ENCODE data around the gene TRPC6. TPM values are rescaled to one million over a fixed set of nuclear protein-coding genes. Genes with fewer than 3 reads are reported as not detected.

Gene TRPC6
- total RNA-seq = not detected

- H3K4me3 Mint-ChIP-seq = no peak within 1 kb of the TSS
- H3K9me3 Mint-ChIP-seq = peaks cover 2% of the 10 kb centered on the region
Measured at GRCh38 chr11:101583251-101584128, at the start of gene TRPC6. TSS of gene TRPC6 (minus strand) at chr11:101584007. CDS start at chr11:101583503, 504 bp downstream.

GRCh38 chr11:101620026-101620425 lies 36.2 kb upstream of the TRPC6 start:
- H3K4me3 Mint-ChIP-seq = no peak overlapping the region
- ChIA-PET POLR2A (no interaction called here), CTCF (no interaction called here)
- H3K27me3 Mint-ChIP-seq = no peaks in the 10 kb centered on the region
- H3K9me3 Mint-ChIP-seq = no peaks in the 10 kb centered on the region
- no peaks in the 10 kb centered on the region for H3K4me1 Mint-ChIP-seq
- no peaks in the 10 kb centered on the region for H3K36me3 Mint-ChIP-seq (ENCODE audit: low read depth)
- no peak overlapping the region for H3K27ac Mint-ChIP-seq
- DNase-seq = no peak

More at GRCh38 chr11:101583251-101584128, at the start of gene TRPC6:
- Mint-ChIP-seq H3K36me3 (ENCODE audit: low read depth) (no peaks in the 10 kb centered on the region), H3K27ac (no peak within 1 kb of the TSS), H3K4me1 (no peaks in the 10 kb centered on the region), H3K27me3 (peaks cover 20% of the 10 kb centered on the region)
- ChIA-PET POLR2A (no interaction called here), CTCF (no interaction called here)
- DNase-seq = no peak

- DNase-seq = no peak
- no peaks in the 10 kb centered on the region for H3K4me1 Mint-ChIP-seq
- no peak overlapping the region for H3K4me3 Mint-ChIP-seq
- H3K36me3 Mint-ChIP-seq (ENCODE audit: low read depth) = no peaks in the 10 kb centered on the region
- no peaks in the 10 kb centered on the region for H3K9me3 Mint-ChIP-seq
- H3K27me3 Mint-ChIP-seq = no peaks in the 10 kb centered on the region
- H3K27ac Mint-ChIP-seq = no peak overlapping the region
- CTCF ChIA-PET = interaction anchor here (1.0 kb wide), 1 partner anchor 9 kb away, joined by 3 read pairs; no protein-coding TSS in a partner anchor
- POLR2A ChIA-PET = no interaction called here
Measured at GRCh38 chr11:101618709-101619108, 34.9 kb upstream of the TRPC6 start.

GRCh38 chr11:101617735-101618332 lies 34.0 kb upstream of the TRPC6 start:
- Mint-ChIP-seq H3K4me3 (no peak overlapping the region), H3K4me1 (no peaks in the 10 kb centered on the region), H3K27me3 (no peaks in the 10 kb centered on the region), H3K36me3 (ENCODE audit: low read depth) (no peaks in the 10 kb centered on the region), H3K27ac (no peak overlapping the region), H3K9me3 (no peaks in the 10 kb centered on the region)
- ChIA-PET CTCF (no interaction called here), POLR2A (no interaction called here)
- DNase-seq = no peak

- CTCF ChIA-PET = no interaction called here
Measured at GRCh38 chr11:101612481-101612880, 28.7 kb upstream of the TRPC6 start.

GRCh38 chr11:101600924-101601323 lies 17.1 kb upstream of the TRPC6 start:
- POLR2A ChIA-PET = no interaction called here
- CTCF ChIA-PET = no interaction called here
- DNase-seq = no peak
- Mint-ChIP-seq H3K4me3 (no peak overlapping the region), H3K36me3 (ENCODE audit: low read depth) (no peaks in the 10 kb centered on the region), H3K27ac (no peak overlapping the region), H3K27me3 (no peaks in the 10 kb centered on the region), H3K9me3 (no peaks in the 10 kb centered on the region), H3K4me1 (no peaks in the 10 kb centered on the region)

More at GRCh38 chr11:101612481-101612880, 28.7 kb upstream of the TRPC6 start:
- H3K27me3 Mint-ChIP-seq = no peaks in the 10 kb centered on the region
- DNase-seq = no peak
- no peak overlapping the region for H3K4me3 Mint-ChIP-seq
- H3K27ac Mint-ChIP-seq = no peak overlapping the region
- no peaks in the 10 kb centered on the region for H3K36me3 Mint-ChIP-seq (ENCODE audit: low read depth)
- no peaks in the 10 kb centered on the region for H3K4me1 Mint-ChIP-seq
- POLR2A ChIA-PET = no interaction called here
- H3K9me3 Mint-ChIP-seq = peaks cover 2% of the 10 kb centered on the region

GRCh38 chr11:101586965-101587364 lies 3.2 kb upstream of the TRPC6 start:
- no peak overlapping the region for H3K27ac Mint-ChIP-seq
- peaks cover 16% of the 10 kb centered on the region for H3K27me3 Mint-ChIP-seq
- H3K9me3 Mint-ChIP-seq = no peaks in the 10 kb centered on the region
- H3K4me1 Mint-ChIP-seq = no peaks in the 10 kb centered on the region
- POLR2A ChIA-PET = no interaction called here
- DNase-seq = no peak
- H3K4me3 Mint-ChIP-seq = no peak overlapping the region
- H3K36me3 Mint-ChIP-seq (ENCODE audit: low read depth) = no peaks in the 10 kb centered on the region
- CTCF ChIA-PET = no interaction called here

GRCh38 chr11:101584655-101585054 lies 848 bp upstream of the TRPC6 start:
- Mint-ChIP-seq H3K27me3 (peaks cover 20% of the 10 kb centered on the region), H3K4me1 (no peaks in the 10 kb centered on the region), H3K36me3 (ENCODE audit: low read depth) (no peaks in the 10 kb centered on the region), H3K4me3 (no peak overlapping the region), H3K27ac (no peak overlapping the region), H3K9me3 (no peaks in the 10 kb centered on the region)
- no peak for DNase-seq
- ChIA-PET POLR2A (no interaction called here), CTCF (interaction anchor here (0.5 kb wide), 1 partner anchor 669 kb away, joined by 4 read pairs; no protein-coding TSS in a partner anchor)

GRCh38 chr11:101584129-101584515 lies 315 bp upstream of the TRPC6 start:
- H3K27me3 Mint-ChIP-seq = peaks cover 20% of the 10 kb centered on the region
- CTCF ChIA-PET = interaction anchor here (0.5 kb wide), 1 partner anchor 669 kb away, joined by 4 read pairs; no protein-coding TSS in a partner anchor

GRCh38 chr11:101582989-101583250 lies 887 bp downstream of the TRPC6 start:
- H3K36me3 Mint-ChIP-seq (ENCODE audit: low read depth) = no peaks in the 10 kb centered on the region
- peaks cover 20% of the 10 kb centered on the region for H3K27me3 Mint-ChIP-seq
- H3K4me3 Mint-ChIP-seq = no peak overlapping the region
- no peak for DNase-seq
- H3K9me3 Mint-ChIP-seq = peaks cover 2% of the 10 kb centered on the region
- no peak overlapping the region for H3K27ac Mint-ChIP-seq
- no peaks in the 10 kb centered on the region for H3K4me1 Mint-ChIP-seq
- ChIA-PET CTCF (no interaction called here), POLR2A (no interaction called here)

More at GRCh38 chr11:101584129-101584515, 315 bp upstream of the TRPC6 start:
- POLR2A ChIA-PET = no interaction called here
- H3K36me3 Mint-ChIP-seq (ENCODE audit: low read depth) = no peaks in the 10 kb centered on the region
- H3K9me3 Mint-ChIP-seq = peaks cover 2% of the 10 kb centered on the region
- no peak overlapping the region for H3K27ac Mint-ChIP-seq
- H3K4me1 Mint-ChIP-seq = no peaks in the 10 kb centered on the region
- no peak for DNase-seq
- no peak overlapping the region for H3K4me3 Mint-ChIP-seq

GRCh38 chr11:101582236-101582988 lies 1.4 kb downstream of the TRPC6 start:
- H3K4me3 Mint-ChIP-seq = no peak overlapping the region
- H3K27ac Mint-ChIP-seq = no peak overlapping the region
- H3K27me3 Mint-ChIP-seq = peaks cover 20% of the 10 kb centered on the region
- peaks cover 2% of the 10 kb centered on the region for H3K9me3 Mint-ChIP-seq
- no peaks in the 10 kb centered on the region for H3K4me1 Mint-ChIP-seq
- no peaks in the 10 kb centered on the region for H3K36me3 Mint-ChIP-seq (ENCODE audit: low read depth)
- POLR2A ChIA-PET = no interaction called here
- CTCF ChIA-PET = no interaction called here
- DNase-seq = no peak

GRCh38 chr11:101577461-101577860 lies 6.3 kb downstream of the TRPC6 start:
- ChIA-PET CTCF (no interaction called here), POLR2A (no interaction called here)
- Mint-ChIP-seq H3K36me3 (ENCODE audit: low read depth) (no peaks in the 10 kb centered on the region), H3K9me3 (peaks cover 2% of the 10 kb centered on the region), H3K27ac (no peak overlapping the region), H3K4me3 (no peak overlapping the region), H3K27me3 (peaks cover 8% of the 10 kb centered on the region), H3K4me1 (no peaks in the 10 kb centered on the region)
- no peak for DNase-seq

GRCh38 chr11:101576456-101576855 lies 7.4 kb downstream of the TRPC6 start:
- Mint-ChIP-seq H3K27ac (no peak overlapping the region), H3K27me3 (no peaks in the 10 kb centered on the region), H3K4me3 (no peak overlapping the region), H3K9me3 (peaks cover 2% of the 10 kb centered on the region), H3K4me1 (no peaks in the 10 kb centered on the region), H3K36me3 (ENCODE audit: low read depth) (no peaks in the 10 kb centered on the region)
- no peak for DNase-seq
- ChIA-PET CTCF (no interaction called here), POLR2A (no interaction called here)
